ENCODE data around the gene RIN1.

Gene RIN1

GRCh38 chr11:66339686-66340483 is 3.7 kb upstream of the RIN1 start:
- H3K27ac ChIP-seq: peak overlapping the region; percentile 100

GRCh38 chr11:66339162-66339675 is 3.0 kb upstream of the RIN1 start:
- TF ChIP-seq CTCF (conservative IDR thresholded peaks at IDR 0.05; ENCODE audit: low read depth): no peak
- POLR2A ChIA-PET (ENCODE audit: low non-redundant PET): no interaction called here
- CTCF ChIA-PET: interaction anchor here (0.5 to 2.7 kb wide), 5 partner anchors 16 to 799 kb away, joined by 3 to 18 read pairs (median 3); no protein-coding TSS in a partner anchor
- peak overlapping the region; percentile 100 for H3K27ac ChIP-seq
- peak; percentile 96 for DNase-seq (ENCODE audit: low spot score)

More at GRCh38 chr11:66339686-66340483, 3.7 kb upstream of the RIN1 start:
- DNase-seq (ENCODE audit: low spot score): no peak
- CTCF ChIA-PET: interaction anchor here (0.5 to 2.7 kb wide), 4 partner anchors 28 to 799 kb away, joined by 3 to 18 read pairs (median 4); no protein-coding TSS in a partner anchor
- POLR2A ChIA-PET (ENCODE audit: low non-redundant PET): no interaction called here
- no peak for TF ChIP-seq CTCF (conservative IDR thresholded peaks at IDR 0.05; ENCODE audit: low read depth)

- TF ChIP-seq CTCF (conservative IDR thresholded peaks at IDR 0.05; ENCODE audit: low read depth): no peak
- no peak for DNase-seq (ENCODE audit: low spot score)
- ChIA-PET POLR2A (ENCODE audit: low non-redundant PET) (no interaction called here), CTCF (interaction anchor here (0.6 to 2.7 kb wide), 5 partner anchors 16 to 798 kb away, joined by 3 to 18 read pairs (median 3); no protein-coding TSS in a partner anchor)
- peak overlapping the region; percentile 100 for H3K27ac ChIP-seq
These were observed 2.3 kb upstream of the RIN1 start for GRCh38 chr11:66338276-66339161.

- POLR2A ChIA-PET (ENCODE audit: low non-redundant PET): no interaction called here
- CTCF ChIA-PET: interaction anchor here (1.1 to 2.7 kb wide), 2 partner anchors 25 to 33 kb away, joined by 4 to 18 read pairs; no protein-coding TSS in a partner anchor
- peak overlapping the region; percentile 100 for H3K27ac ChIP-seq
- TF ChIP-seq CTCF (conservative IDR thresholded peaks at IDR 0.05; ENCODE audit: low read depth): no peak
- no peak for DNase-seq (ENCODE audit: low spot score)
These were observed 1.1 kb upstream of the RIN1 start for GRCh38 chr11:66337103-66337899.

- TF ChIP-seq CTCF (conservative IDR thresholded peaks at IDR 0.05; ENCODE audit: low read depth): no peak
- peak overlapping the region; percentile 100 for H3K27ac ChIP-seq
- POLR2A ChIA-PET (ENCODE audit: low non-redundant PET): interaction anchor here (1.1 to 1.4 kb wide), 3 partner anchors 9 to 13 kb away, joined by 3 to 8 read pairs (median 4); no protein-coding TSS in a partner anchor
- CTCF ChIA-PET: interaction anchor here (0.6 to 3.4 kb wide), 6 partner anchors 9 to 53 kb away, joined by 3 to 22 read pairs (median 5); no protein-coding TSS in a partner anchor
- DNase-seq (ENCODE audit: low spot score): peak; percentile 26
These were observed 552 bp downstream of the RIN1 start for GRCh38 chr11:66335531-66336233.

Data from RWPE1 (cell line).